ENCODE results near the gene VAT1L. TPM values are rescaled to one million over a fixed set of nuclear protein-coding genes. Genes with fewer than 3 reads are reported as not detected.

The VAT1L gene
- total RNA-seq, 6 experiments from 2014 or later: not detected

- TF ChIP-seq CTCF (IDR thresholded peaks at IDR 0.05): no peak
- Mint-ChIP-seq H3K36me3 (ENCODE audit: low read depth) (0 out of 2 replicates have a peak, but pooled peaks cover 4% of the 10 kb centered on the region), H3K4me1 (ENCODE audit: low read depth) (no peaks in the 10 kb centered on the region), H3K27ac (no peak overlapping the region), H3K9me3 (peaks cover 35% of the 10 kb centered on the region), H3K27me3 (ENCODE audit: insufficient read depth) (no peaks in the 10 kb centered on the region; the same call in 1 of the 2 replicates), H3K4me3 (no peak overlapping the region)
- no peak for DNase-seq
Observed at GRCh38 chr16:77948835-77949234, 160.5 kb downstream of the VAT1L start.

GRCh38 chr16:77949445-77949844, 161.1 kb downstream of the VAT1L start:
- DNase-seq: no peak
- Mint-ChIP-seq H3K4me3 (no peak overlapping the region), H3K9me3 (peaks cover 35% of the 10 kb centered on the region), H3K27me3 (ENCODE audit: insufficient read depth) (no peaks in the 10 kb centered on the region; the same call in 1 of the 2 replicates), H3K36me3 (ENCODE audit: low read depth) (0 out of 2 replicates have a peak, but pooled peaks cover 4% of the 10 kb centered on the region), H3K27ac (no peak overlapping the region), H3K4me1 (ENCODE audit: low read depth) (no peaks in the 10 kb centered on the region)
- TF ChIP-seq CTCF (IDR thresholded peaks at IDR 0.05): no peak

DNA sequence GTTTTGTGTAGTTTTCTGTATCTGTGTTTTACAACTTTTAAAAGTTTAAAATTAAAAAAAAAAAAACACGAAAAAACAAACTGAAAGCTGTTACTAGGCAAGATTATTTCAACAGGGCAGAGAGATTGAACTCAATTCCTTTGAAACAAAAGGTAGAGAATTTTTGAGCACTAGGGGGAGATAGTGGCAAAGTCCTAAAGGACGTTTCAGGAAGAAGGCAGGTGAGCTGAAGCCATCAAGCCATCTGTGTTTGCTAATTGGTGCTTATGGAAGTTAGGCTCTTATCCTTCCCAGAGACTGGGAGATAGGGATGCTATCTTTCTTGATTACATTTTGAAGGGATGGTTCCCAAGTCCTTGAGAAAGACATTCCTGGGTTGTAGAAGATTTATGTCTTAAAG, 163.4 kb downstream of the VAT1L start:
- DNase-seq: no peak
- Mint-ChIP-seq H3K9me3 (peaks cover 48% of the 10 kb centered on the region), H3K4me1 (ENCODE audit: low read depth) (no peaks in the 10 kb centered on the region), H3K36me3 (ENCODE audit: low read depth) (0 out of 2 replicates have a peak, but pooled peaks cover 4% of the 10 kb centered on the region), H3K27ac (no peak overlapping the region), H3K4me3 (no peak overlapping the region), H3K27me3 (ENCODE audit: insufficient read depth) (no peaks in the 10 kb centered on the region; the same call in 1 of the 2 replicates)
- TF ChIP-seq CTCF (IDR thresholded peaks at IDR 0.05): no peak

DNA sequence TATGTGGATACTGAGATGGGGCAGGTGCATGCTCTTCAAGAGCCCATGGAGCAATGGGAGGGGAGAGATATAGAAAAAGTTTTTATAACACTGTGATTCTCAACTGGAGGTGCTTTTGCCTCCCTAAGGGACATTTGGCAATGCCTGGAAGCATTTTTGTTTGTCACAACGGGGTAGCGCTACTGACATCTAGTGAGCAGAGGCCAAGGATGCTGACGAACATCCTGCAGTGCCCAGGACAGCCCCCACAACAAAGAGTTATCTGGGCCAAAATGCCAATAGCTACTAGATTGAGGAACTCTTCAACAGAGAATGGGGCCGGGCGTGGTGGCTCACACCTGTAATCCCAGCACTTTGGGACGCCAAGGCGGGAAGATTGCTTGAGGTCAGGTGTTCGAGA, 166.8 kb downstream of the VAT1L start:
- Mint-ChIP-seq H3K36me3 (ENCODE audit: low read depth) (no peaks in the 10 kb centered on the region), H3K27me3 (ENCODE audit: insufficient read depth) (no peaks in the 10 kb centered on the region; the same call in 1 of the 2 replicates), H3K27ac (no peak overlapping the region), H3K9me3 (peaks cover 34% of the 10 kb centered on the region), H3K4me1 (ENCODE audit: low read depth) (no peaks in the 10 kb centered on the region), H3K4me3 (no peak overlapping the region)
- DNase-seq: no peak
- TF ChIP-seq CTCF (IDR thresholded peaks at IDR 0.05): no peak

DNA sequence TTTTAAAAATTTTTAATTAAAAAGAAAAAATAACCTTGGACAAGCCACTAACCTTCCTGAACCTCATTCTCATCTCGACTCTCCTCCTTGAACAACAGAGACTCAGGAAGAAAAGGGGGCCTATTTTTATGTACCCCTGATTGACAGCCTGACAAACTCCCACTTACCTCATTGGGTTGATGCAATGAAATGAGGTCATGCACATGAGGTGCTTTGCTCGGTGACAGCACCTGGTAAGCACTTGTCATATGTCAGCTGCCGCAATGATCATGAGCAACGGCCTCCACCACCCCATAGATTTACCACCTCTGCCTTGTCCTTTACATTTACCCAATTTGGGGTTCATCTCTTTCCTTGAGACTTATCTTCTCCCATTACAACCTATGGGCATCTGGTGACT, 167.9 kb downstream of the VAT1L start:
- Mint-ChIP-seq H3K4me3 (no peak overlapping the region), H3K9me3 (peaks cover 31% of the 10 kb centered on the region), H3K36me3 (ENCODE audit: low read depth) (peaks cover 1% of the 10 kb centered on the region; the same call in 1 of the 2 replicates), H3K27me3 (ENCODE audit: insufficient read depth) (no peaks in the 10 kb centered on the region; the same call in 1 of the 2 replicates), H3K27ac (no peak overlapping the region), H3K4me1 (ENCODE audit: low read depth) (no peaks in the 10 kb centered on the region)
- no peak for DNase-seq
- TF ChIP-seq CTCF (IDR thresholded peaks at IDR 0.05): no peak

DNA sequence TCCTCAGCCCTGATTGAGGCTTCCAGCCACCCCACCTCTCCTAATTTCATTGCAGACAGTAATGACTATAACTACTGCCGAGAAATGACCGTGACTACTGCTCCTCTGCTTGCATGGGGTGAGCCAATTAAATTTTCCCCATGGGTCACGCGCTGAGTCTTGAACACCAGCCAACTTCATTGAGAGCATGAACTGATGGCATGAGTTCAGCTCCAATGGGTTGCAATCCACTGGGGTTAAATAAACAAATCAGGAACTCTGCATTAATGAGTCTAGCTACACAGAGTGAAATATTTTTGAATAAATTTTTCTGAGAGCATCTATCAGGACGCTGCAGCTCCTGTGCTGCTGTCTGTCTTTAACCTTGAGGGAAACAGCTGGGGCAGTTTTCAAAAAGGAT, 172.4 kb downstream of the VAT1L start:
- DNase-seq: no peak
- H3K27ac Mint-ChIP-seq: no peak overlapping the region
- H3K36me3 Mint-ChIP-seq (ENCODE audit: low read depth): peaks cover 8% of the 10 kb centered on the region
- H3K4me1 Mint-ChIP-seq (ENCODE audit: low read depth): no peaks in the 10 kb centered on the region
- H3K27me3 Mint-ChIP-seq (ENCODE audit: insufficient read depth): no peaks in the 10 kb centered on the region; the same call in 1 of the 2 replicates
- no peak overlapping the region for H3K4me3 Mint-ChIP-seq
- no peak for TF ChIP-seq CTCF (IDR thresholded peaks at IDR 0.05)
- H3K9me3 Mint-ChIP-seq: peaks cover 41% of the 10 kb centered on the region

Measured in HFFc6 (cell line).